Ovary (tissue), 9 donors: ENCODE data around the gene SLC38A3. TPM values are rescaled to one million over a fixed set of nuclear protein-coding genes. Genes with fewer than 3 reads are reported as not detected.

Experiments used
- DNase-seq, 5 donors: peaks; one replicate each; pipeline ENCODE4 v3.0.0-alpha.2; 2019 to 2020
- H3K27ac ChIP-seq, 2 donors: fragments of 200-600 bp; one replicate each; pipeline versions ENCODE4 v1.5.1 to v1.8.0; 2019 to 2022
- H3K27me3 ChIP-seq: fragments of 200-600 bp; one replicate; pipeline ENCODE4 v1.8.0; 2022
- H3K36me3 ChIP-seq: fragments of 200-600 bp; sonication (generic); one replicate; pipeline ENCODE4 v1.5.1; 2019
- H3K4me1 ChIP-seq: one replicate; pipeline ENCODE4 v1.8.1; 2013; ENCODE audit warnings: mild to moderate bottlenecking, moderate library complexity; ENCODE audit not compliant: insufficient read depth
- H3K4me3 ChIP-seq: fragments of 200-600 bp; sonication (generic); one replicate; pipeline ENCODE4 v1.5.1; 2017
- H3K9me3 ChIP-seq, 2 donors: fragments of 200-600 bp in 1 of 2; sonication (generic) in 1 of 2; one replicate each; pipeline versions ENCODE4 v1.5.1 to v1.8.1; 2013 to 2019; ENCODE audit warnings: mild to moderate bottlenecking in 1 of 2, moderate library complexity in 1 of 2
- CTCF ChIP-seq, 3 donors: fragments of 450-650 bp in 2 of 3; fragments of 200-600 bp in 1 of 3; IDR thresholded peaks; one replicate each; pipeline versions ENCODE4 v1.5.1 to v1.8.0; 2016 to 2022; ENCODE audit warnings: antibody characterized with exemption in 3 of 3, mild to moderate bottlenecking in 1 of 3
- EP300 ChIP-seq: sonication (generic); formaldehyde crosslinking; IDR thresholded peaks from one replicate; pipeline ENCODE4 v1.6.1; 2017; ENCODE audit warnings: antibody characterized with exemption
- POLR2A ChIP-seq: fragments of 450-650 bp; IDR thresholded peaks from one replicate; pipeline ENCODE4 v1.6.1; 2017; ENCODE audit warnings: antibody characterized with exemption, mild to moderate bottlenecking, moderate library complexity
- WGBS, 3 donors: extraction: QIAGEN DNeasy Blood & Tissue Kit in 1 of 3; methylation state at CpG; one replicate each; pipeline versions ENCODE4 v1.1.5 to v1.1.7; 2013 to 2017; 5-methylcytosine and 5-hydroxymethylcytosine counted together
- intact Hi-C, 4 donors: fragments of 100-400 bp; cut with DNase I; formaldehyde crosslinking; loops; one replicate each; pipeline versions ENCODE4 v1.11.0 to v1.15.1; 2022 to 2023
- polyA plus RNA-seq, 2 donors: library from polyadenylated mRNA; stranded (reverse); fragments of 200-250 nt in 1 of 2; fragments of 350-450 nt in 1 of 2; fragmentation: Illumina TruSeq in 1 of 2; extraction: RNeasy Lipid Tissue Mini Kit (QIAGEN cat#74804) in 1 of 2; gene quantifications; one replicate each; pipeline ENCODE4 v1.2.3, GENCODE V29; 2013 to 2014
- total RNA-seq, 7 donors: library from RNA; depleted of rRNA in 2 of 7; stranded (reverse); fragments of >200 nt in 2 of 7; fragmentation: NEBNext Ultra II Directional in 3 of 7; extraction: Animal tissue kit (Norgen Biotek cat#: 25700) in 3 of 7; gene quantifications; one replicate each; pipeline versions ENCODE4 v1.1.0 to v1.2.4, GENCODE V29; 2016 to 2023
- donor health status: DM: no; HTN: no; CAD: no; lungs with moderate emphysema.
- donor health status: DM: no; HTN: no; CAD: no.
- donor health status: Bipolar disorder and iron deficiency.
- donor health status: DM: yes; HTN: yes; CAD: no.
- donor health status: DM: no; HTN: no; CAD: no.
- donor health status: DM: yes; HTN: yes; CAD: no.

SLC38A3 gene
- total and polyA plus RNA-seq, 9 donors = 1.6 to 10.9 (median 7.7) TPM

GRCh38 chr3:50203113-50203808 is 1.8 kb upstream of the SLC38A3 start:
- no peak overlapping the region for H3K27ac ChIP-seq
- no peaks in the 10 kb centered on the region for H3K27me3 ChIP-seq
- no peak overlapping the region for H3K4me3 ChIP-seq
- H3K4me1 ChIP-seq = no peaks in the 10 kb centered on the region
- no peaks in the 10 kb centered on the region for H3K36me3 ChIP-seq
- TF ChIP-seq POLR2A = no peak
- no peak for TF ChIP-seq CTCF (IDR thresholded peaks at IDR 0.05)
- TF ChIP-seq EP300 = no peak
- 59 to 77% (median 64%) methylated on average over 7 to 9 of the region's 9 CpGs for WGBS, 3 donors
- no peaks in the 10 kb centered on the region for H3K9me3 ChIP-seq
- intact Hi-C loops = no loop called here
- DNase-seq = peak in 1 of 5 donors; percentile 20

- no peak for TF ChIP-seq CTCF (IDR thresholded peaks at IDR 0.05)
- no peak for TF ChIP-seq POLR2A
- no peak for TF ChIP-seq EP300
- Histone ChIP-seq H3K9me3 (no peaks in the 10 kb centered on the region), H3K27ac (no peak overlapping the region), H3K4me3 (no peak overlapping the region), H3K4me1 (peaks cover 6% of the 10 kb centered on the region), H3K36me3 (no peaks in the 10 kb centered on the region), H3K27me3 (no peaks in the 10 kb centered on the region)
- WGBS, 3 donors = 64 to 74% (median 71%) methylated on average over 10 to 12 of the region's 12 CpGs
- peak in 1 of 5 donors; percentile 28 for DNase-seq
- intact Hi-C loops = no loop called here
These were observed 965 bp upstream of the SLC38A3 start for GRCh38 chr3:50203809-50204803.

- no peaks in the 10 kb centered on the region for H3K27me3 ChIP-seq
- intact Hi-C loops = no loop called here
- peak overlapping the region; percentile 36 for H3K4me3 ChIP-seq
- DNase-seq = peak in 3 of 5 donors; percentile 44 to 68 (median 47)
- WGBS, 3 donors = 24 to 28% (median 25%) methylated on average over 46 to 67 of the region's 67 CpGs
- H3K36me3 ChIP-seq = no peaks in the 10 kb centered on the region
- H3K4me1 ChIP-seq = peaks cover 7% of the 10 kb centered on the region
- H3K27ac ChIP-seq = peak overlapping the region in 1 of 2 donors; percentile 24
- no peaks in the 10 kb centered on the region for H3K9me3 ChIP-seq
- TF ChIP-seq POLR2A (no peak), CTCF (IDR thresholded peaks at IDR 0.05) (no peak), EP300 (no peak)
These were observed 574 bp downstream of the SLC38A3 start for GRCh38 chr3:50205413-50206276.
